NCI-H1694 (cell line): ENCODE results near the gene SLC13A3.

Source experiments
- DNase-seq: peaks from one replicate; lab custom pipeline; 2025; lab: John Stamatoyannopoulos, UW

The SLC13A3 gene

GRCh38 chr20:46605181-46605580 lies 46.1 kb downstream of the SLC13A3 start:
- DNase-seq = no peak

- DNase-seq = no peak
These were observed 46.6 kb downstream of the SLC13A3 start for GRCh38 chr20:46604551-46605133.

- no peak for DNase-seq
These were observed 48.8 kb downstream of the SLC13A3 start for GRCh38 chr20:46602429-46602828.

GRCh38 chr20:46601603-46602122 lies 49.6 kb downstream of the SLC13A3 start:
- DNase-seq = no peak

GRCh38 chr20:46600286-46600752 lies 50.9 kb downstream of the SLC13A3 start:
- no peak for DNase-seq

- no peak for DNase-seq
These were observed 51.9 kb downstream of the SLC13A3 start for GRCh38 chr20:46599227-46599987.

GRCh38 chr20:46595933-46596332 lies 55.3 kb downstream of the SLC13A3 start:
- no peak for DNase-seq

- DNase-seq = no peak
These were observed 56.5 kb downstream of the SLC13A3 start for GRCh38 chr20:46594725-46595124.

- no peak for DNase-seq
These were observed 58.5 kb downstream of the SLC13A3 start for GRCh38 chr20:46592580-46593362.

- DNase-seq = no peak
These were observed 60.8 kb downstream of the SLC13A3 start for GRCh38 chr20:46590443-46590842.

- DNase-seq = no peak
These were observed 62.4 kb downstream of the SLC13A3 start for GRCh38 chr20:46588532-46589511.

- DNase-seq = no peak
These were observed 63.3 kb downstream of the SLC13A3 start for GRCh38 chr20:46587986-46588385.

GRCh38 chr20:46586724-46587123 lies 64.5 kb downstream of the SLC13A3 start:
- no peak for DNase-seq

- no peak for DNase-seq
These were observed 66.8 kb downstream of the SLC13A3 start for GRCh38 chr20:46584508-46584907.

- DNase-seq = no peak
These were observed 67.6 kb downstream of the SLC13A3 start for GRCh38 chr20:46583411-46584214.

GRCh38 chr20:46582648-46583047 lies 68.6 kb downstream of the SLC13A3 start:
- DNase-seq = no peak

- no peak for DNase-seq
These were observed 69.9 kb downstream of the SLC13A3 start for GRCh38 chr20:46581391-46581790.

- DNase-seq = no peak
These were observed 70.5 kb downstream of the SLC13A3 start for GRCh38 chr20:46580613-46581205.

GRCh38 chr20:46578745-46579144 lies 72.5 kb downstream of the SLC13A3 start:
- DNase-seq = no peak

GRCh38 chr20:46576774-46577395 lies 74.4 kb downstream of the SLC13A3 start:
- no peak for DNase-seq
